Stimulated activated CD4-positive, alpha-beta T cell treated with anti-CD3 and anti-CD28 coated beads, Interleukin-15, amount 100 ng/mL, for 24 hours (primary cell): Measurements from ENCODE around the gene XPA.
"Not testable (repeated sequence)": the region's sequence is repeated elsewhere in the genome, so short reads cannot be mapped to it uniquely, and the experiment has no call there.

ENCODE experiments used
- DNase-seq: peaks from one replicate; pipeline ENCODE4 v3.0.0-alpha.2; 2020

Gene XPA

DNA sequence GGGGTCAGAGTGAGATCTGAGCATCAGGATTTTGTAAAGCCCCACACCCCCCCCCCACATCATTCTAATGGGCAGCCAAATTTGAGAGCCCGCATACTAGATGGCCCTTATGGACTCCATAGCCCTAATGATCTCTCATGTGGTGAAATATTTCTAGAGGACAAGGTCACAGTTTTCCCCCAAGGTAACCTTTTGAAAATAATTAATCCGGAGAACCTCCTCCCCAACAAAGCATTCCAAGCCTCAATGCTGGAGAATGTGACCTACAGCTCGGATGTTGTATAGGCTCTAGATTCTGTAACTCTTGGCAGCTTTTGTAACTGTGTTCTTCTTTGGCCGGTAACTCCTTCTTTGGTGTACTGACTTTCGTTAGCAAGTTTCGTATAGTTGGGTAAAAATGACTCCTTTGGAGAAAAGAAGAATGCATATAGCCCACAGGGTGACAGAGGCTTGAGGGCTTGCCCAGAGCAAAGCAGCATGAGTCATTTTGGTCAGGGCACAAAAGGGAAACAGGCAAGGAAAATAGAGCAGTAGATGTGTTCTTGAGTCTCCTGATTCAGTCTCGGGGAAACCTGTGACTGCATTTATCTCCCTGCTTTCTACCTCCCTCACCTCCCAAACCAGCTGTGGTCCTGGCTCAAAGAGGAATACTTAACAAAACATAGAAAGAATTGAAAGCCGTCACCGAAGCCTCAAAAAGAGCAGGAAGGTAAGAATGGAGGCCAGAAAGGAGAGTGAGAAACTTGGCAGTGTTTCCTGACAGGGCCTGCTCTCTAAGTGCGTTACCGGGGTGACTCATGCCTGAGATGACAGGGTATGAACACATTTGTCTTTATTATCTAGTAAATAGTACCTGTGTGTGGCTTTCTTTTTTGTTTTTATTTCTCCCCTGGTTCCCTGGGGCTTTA, 6.6 kb upstream of the XPA start:
- DNase-seq, result peak; percentile 49

DNA sequence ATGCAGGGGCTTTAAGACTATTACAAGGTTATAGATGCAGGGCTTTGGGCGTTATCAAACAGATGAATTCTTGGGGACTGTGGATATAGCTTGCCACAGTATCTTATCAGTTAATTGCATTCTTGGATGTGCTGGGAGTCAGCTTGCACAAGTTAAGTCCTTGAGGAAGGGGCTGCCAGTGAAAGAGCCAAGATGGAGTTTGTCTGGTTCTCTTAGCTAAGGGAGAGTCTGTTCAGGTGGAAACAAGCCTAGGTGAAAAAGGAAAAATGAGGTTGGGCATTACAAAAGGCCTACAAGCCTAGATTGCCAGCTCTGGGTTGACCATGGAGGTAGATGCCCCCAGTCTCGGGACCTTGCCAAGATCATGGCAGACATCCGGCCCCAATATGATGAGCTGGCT, 2.7 kb upstream of the XPA start:
- DNase-seq, result not testable (repeated sequence)

DNA sequence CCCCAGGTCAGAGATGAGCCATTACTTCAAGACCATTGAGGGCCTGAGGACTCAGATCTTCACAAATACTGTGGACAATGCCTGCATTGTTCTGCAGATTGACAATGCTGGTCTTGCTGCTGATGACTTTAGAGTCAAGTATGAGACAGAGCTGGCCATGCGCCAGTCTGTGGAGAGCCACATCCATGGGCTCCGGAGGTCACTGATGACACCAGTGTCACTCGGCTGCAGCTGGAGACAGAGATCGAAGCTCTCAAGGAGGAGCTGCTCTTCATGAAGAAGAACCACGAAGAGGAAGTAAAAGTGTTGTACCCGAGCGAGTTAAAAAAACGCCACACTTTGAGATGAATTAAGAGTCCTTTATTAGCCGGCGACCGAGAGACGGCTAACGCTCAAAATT, 2.1 kb upstream of the XPA start:
- DNase-seq, result not testable (repeated sequence)

DNA sequence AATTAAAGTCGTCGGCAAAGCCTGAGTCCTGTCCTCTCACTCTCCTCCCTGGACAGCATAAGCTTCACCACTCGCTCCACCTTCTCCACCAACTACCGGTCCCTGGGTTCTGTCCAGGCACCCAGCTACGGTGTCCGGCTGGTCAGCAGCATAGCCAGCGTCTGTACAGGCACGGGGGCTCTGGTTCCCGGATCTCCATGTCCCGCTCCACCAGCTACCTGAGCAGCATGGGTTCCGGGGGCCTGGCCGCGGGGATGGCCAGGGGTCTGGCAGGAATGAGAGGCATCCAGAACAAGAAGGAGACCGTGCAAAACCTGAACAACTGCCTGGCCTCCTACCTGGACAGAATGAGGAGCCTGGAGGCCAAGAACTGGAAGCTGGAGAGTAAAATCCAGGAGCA, 1.7 kb upstream of the XPA start:
- DNase-seq, result no peak

DNA sequence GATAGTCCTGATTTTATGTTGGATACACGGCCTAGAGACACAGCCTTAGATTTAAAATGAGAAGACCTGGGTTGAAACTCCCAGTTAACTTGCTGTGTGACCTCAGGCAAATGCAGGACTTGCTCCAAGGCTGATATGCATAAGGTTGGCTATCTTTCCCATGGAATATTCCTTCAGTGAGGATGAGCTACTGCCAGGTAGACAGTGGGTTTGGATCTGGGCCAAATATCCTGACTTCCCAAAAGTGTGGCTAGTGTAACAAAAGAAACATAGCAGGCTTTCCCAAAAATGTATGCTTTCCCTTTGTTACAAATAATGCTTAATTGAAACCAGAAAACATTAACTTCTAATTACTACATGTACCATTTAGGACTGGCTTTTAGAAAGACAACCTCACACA, 697 bp upstream of the XPA start:
- DNase-seq, result no peak

DNA sequence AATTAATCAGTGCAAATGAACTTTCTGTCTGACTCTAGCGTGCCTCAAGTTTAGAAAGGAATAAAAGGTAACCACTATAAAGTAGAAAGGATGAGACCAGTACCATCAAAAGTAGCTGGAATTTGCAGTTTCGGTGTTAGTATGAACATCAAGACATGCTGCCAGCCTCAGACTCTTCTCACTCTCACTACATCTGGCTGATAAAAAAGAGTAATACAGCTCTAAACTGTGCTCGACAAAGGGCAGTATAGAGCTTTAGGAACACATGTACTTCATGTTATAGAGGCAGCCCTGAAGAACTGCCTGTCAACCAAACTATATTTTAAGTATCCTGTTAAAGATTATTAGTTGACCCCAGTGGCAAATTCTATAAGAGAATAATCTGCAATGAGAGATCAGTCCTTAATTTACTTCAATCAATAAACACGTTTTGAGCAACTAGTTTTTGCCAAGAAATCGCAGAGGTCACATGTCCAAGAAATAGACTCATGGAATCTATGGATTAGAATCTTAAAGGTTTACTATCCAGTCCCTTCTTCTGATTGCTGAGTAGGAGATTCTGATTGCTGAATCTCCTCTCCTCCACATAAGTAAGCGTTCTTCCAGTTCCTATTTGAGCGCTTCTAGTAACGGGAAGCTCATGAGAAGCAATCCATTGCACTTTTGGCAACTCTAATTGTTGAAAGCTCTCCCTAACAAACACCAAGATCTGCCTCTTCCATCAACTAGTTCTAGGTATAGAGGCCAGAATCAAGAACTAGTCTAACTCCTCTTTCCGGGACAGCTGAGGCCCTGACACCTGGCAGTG, 941 bp downstream of the XPA start:
- DNase-seq, result no peak

DNA sequence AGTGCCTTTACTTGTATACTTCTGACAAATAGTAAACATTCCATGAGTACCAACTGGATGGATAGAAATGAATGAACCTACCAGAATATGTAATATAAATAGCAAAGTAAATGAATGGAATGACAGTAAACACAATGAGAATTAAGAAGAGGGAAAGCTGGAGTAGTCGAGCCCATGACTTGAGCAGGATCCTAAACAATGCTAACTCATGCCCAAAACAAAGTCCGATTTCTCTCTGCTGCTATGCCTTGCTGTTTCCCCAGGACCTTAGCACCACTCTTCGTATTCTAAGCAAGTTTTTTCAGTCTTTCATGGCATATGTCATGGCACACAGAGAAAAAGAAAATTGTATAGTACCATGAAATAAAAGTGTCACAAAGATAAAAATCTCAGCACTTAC, 1.8 kb downstream of the XPA start:
- DNase-seq, result no peak

DNA sequence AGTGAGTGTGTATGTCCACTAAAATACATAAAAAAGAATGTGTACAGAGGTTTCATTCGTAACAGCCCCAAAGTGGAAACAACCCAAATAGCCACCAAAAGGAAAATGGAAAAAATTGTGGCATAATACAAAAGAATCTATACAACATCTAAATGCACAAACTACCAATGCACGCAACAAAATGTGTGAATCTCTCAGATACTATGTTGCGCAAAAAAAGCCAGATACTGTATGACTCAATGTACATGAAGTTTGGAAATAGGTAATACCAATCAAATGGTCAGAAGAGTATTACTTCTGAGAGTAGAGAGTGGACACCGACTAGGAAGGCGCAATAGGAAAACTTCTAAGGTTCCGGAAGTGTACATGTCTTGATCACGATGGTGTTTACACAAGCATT, 2.4 kb downstream of the XPA start:
- no peak for DNase-seq

DNA sequence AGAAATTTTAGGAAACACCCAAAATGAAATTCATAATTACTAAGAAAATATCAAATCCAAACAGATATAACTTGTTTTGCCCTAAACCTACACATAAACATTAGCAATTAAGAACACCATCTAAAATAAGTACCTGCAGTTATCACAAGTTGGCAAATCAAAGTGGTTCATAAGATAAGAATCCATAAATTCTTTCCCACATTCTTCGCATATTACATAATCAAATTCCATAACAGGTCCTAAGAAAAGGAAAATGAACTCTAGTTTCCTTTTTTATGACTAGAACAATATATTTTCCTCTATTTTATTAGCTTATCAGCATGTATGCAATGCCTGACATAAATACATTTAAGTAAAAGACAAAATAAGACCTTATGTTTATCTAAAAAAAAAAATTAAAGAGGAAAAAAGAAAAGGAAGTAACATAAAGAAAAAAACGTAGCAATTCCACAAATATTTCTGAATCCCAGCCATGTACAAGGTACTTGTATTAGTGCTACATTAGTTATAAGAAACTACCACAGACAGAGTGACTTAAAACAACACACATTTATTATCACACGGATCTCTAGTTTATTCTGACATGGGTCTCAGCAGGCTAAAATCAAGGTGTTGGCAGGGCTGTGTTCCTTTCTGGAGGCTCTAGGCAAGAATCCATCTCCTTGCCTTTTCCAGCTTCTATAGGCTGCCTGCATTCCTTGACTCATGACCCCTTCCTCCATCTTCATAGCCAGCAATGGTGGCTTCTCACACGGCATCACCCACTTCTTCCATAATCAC, 7.5 kb downstream of the XPA start:
- no peak for DNase-seq

DNA sequence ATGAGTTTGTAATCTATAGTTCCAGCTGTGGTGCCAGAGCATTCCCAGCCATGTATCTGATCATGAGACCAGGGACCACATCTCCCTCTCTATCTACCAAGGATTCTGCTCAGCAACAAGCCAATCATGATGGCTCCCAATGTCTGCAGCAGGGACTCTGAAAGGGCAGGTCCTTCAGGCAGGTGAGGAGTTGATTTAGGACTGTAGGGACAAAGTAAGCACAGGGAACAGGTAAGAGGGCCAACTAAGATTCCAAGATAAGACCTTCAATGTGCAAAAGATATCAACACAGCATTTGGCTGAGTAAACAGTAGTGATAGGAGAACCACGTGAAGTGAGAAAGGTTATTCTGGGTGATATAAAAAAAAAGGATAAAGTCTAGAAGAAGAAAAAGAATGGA, 8.5 kb downstream of the XPA start:
- DNase-seq, result no peak

DNA sequence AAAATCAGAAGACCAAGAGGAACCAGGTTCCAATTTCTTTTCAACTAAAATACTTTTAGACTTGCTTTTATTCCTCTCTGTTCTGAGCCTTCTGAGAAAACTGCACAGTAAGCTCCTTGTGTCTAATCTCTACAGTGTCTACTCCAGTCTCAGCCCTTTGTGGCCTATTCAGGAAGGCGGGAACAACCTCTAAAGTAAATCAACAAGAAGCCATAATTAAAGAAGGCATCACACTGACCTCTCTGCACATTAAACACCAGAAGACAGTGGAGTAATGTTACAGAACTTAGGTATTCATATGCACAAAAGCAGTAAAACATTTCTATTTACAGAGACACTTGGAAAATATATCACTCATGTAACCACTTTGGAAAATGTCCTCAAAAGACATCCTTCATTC, 14.9 kb downstream of the XPA start:
- DNase-seq, result no peak

DNA sequence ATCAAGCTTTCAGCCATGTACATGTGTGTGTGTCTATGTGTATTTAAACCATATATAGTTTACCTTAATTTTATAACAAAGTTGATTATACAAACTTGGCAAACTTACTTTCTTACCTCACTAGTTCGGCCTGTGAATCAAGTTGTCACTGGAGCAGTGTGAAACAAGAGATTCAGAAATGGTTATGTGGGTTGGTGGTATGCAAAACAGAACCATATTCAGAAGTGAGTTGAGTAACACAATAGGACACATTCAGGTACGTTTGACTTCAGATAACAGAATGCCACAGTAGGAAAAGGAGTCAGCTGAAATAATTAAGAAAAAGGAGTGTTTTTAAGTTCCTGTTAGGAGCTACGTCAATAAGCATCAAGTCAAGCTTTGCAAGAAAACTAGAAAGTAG, 21.5 kb downstream of the XPA start:
- DNase-seq, result no peak

DNA sequence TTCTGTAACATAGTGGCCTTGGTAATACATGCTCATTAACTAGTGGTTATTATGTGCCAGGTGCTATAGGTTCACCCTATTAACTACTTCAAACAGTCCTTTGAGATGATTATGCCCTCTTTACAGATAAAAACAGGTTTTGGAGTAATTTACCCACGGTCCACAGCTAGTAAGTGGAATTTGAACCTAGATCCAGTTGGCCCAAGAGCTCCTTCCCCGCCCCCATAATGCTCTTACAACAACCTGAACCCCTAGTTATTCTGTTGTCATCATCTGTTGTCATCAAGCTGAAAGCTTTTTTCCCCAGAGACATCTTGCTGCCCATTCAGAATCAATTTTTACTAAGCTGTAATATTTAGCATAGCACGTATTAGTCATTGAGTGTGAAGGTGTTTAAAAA, 23.2 kb downstream of the XPA start:
- no peak for DNase-seq

DNA sequence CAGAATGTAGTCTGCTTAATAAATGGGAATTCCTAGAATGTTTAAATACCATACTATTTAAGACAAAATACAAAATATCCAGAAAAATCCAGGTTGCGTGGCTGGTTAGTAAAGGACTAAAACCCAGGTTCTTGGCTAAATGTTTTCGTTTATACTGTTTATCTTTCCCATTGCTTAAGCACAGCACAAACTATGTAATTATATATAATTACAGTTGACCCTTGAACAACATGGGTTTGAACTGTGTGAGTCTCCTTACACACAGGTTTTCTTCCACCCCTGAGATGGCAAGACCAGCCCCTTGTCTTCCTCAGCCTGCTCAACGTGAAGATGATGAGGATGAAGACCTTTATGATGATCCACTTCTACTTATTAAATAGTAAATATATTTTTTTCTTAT, 24.7 kb downstream of the XPA start:
- DNase-seq, result no peak

DNA sequence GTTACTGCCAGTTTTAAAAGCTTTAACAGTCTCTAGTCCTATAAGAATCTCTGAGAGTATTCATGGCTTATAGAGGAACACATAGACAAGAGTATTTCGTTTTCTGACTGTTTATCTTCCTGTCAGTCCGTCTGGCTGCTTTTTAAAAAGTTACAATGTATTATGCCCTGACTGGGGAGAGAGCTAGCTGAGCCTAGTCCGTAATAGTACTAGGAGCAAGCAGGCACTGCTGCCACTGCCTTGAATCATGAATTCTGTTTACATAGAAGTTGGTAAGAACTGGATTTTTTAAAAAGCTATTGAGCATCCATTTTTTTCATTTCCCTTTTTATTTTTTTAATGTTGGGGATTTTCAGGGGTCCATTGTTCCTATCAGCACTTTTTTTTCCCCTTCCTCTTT, 26.6 kb downstream of the XPA start:
- DNase-seq, result no peak

DNA sequence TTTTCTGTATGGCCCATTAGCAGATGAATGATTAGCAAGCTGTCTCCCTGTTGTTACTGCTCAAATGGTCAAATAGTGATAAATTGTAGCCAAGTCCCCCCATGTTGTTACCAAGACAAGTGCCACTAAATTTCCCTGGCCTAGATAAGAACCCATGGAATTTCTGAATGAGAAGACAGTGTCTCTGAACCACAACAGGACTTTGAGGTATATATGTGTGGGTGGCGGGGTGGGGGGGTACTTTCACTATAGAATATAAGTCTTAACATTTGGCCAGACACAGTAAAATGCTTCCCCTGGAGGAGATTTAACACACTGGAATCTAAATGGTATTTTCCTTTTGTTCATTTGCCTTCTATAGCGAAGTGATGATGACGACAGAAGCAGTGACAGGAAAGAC, 28.7 kb downstream of the XPA start:
- peak; percentile 50 for DNase-seq

DNA sequence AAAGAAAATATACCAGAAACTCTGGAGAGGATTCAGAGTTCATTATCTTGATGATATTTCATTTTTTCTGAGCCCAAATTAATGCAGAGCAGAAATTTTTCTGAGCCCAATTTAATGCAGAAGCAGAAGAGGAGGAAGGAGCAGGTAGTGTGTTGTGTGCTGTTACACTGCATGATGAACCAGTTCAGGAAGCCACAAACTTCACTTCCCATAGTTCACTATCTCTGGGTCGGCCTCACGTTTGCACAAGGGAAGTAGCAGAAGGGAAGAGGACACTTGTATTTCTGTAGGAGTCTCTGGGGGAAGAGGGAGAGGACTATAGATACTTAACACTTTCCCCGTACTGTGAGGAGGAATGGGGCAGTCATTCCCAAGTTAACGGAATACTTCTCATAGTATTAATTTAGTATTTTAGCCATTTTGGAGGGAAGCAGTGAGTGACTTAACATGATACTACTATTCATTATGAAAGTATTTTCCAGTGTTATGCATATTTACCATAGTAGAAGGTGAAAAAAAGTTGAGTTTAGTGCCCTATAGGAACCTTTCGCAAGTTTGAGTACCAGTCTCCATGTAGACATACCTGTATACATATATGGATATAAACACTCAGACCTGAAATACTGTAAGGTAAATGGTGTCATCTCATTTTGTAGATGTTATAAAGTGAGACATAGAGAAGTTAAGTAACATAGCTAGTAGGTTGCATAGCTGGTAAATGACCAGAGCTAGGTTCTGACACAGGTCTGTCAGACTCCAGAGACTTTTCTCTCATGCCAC, 30.0 kb downstream of the XPA start:
- no peak for DNase-seq

DNA sequence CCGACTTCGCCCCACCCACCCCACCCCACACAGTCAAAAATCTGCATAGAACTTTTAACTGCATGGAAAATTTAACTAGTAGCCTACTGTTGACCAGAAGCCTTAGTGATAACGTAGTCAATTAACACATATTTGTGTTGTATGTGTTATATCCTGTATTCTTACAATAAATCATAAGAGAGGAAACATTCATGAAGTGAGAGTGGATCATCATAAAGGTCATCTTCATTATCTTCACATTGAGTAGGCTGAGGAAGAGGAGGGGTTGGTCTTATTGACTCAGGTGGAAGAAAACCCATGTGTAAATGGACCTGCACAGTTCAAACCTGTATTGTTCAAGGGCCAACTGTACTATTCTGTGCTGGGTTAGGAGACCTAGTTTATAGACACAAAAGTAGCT, 31.4 kb downstream of the XPA start:
- no peak for DNase-seq

DNA sequence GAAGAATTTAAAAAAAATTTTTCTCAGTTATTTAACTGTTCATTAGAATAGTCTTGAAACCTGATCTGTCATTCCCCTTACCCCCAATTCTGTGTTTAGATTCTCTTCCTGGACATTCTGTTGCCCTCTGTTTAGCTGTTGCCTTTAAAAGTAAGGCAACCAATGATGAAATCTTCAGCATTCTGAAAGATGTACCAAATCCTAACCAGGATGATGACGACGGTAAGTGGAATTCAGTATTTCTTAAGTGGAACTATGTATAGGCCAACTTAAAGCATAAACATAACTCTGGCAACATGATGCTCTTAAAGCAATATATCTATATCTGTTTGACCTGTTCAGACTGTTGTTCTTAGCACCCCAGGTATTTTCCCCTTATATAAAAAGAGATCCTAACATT, 36.3 kb downstream of the XPA start:
- DNase-seq, result no peak

DNA sequence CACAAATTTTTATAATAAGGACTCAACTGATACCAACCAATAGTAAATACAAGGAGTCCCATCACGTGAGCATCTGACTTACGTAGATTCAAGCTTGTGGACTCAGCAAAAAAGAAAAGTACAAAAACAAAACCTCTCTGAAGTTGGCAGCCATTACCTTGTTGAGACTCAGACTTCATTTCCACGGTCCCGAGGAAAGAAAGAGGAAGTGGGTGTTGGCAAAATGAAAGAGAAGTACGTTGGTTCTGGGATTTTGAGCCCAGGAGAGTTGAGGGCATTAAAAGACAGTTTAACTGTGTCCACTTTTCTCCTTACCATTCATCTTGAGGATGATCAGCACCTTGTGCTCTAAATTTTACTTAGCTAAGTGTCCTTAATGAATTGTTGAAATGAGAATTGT, 36.8 kb downstream of the XPA start:
- no peak for DNase-seq

DNA sequence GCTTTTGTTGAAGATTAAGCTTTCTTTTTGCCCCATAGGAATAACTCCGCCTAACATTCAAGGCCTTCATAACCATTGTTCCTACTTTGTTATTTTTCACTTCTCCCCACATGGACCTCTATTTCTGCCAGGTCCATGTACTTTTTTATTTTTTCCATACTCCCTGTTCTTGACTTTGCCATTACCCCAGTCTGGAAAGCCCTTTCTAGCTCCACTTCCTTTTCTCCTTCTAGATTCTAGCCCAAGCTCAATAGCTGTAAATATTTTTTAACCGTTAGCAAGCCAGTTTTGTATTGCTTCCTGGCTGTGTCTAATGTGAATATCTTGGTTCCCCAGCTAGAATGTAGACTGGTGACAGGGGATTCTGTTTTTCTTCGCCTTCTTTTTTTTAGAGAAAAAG, 37.4 kb downstream of the XPA start:
- DNase-seq, result no peak

DNA sequence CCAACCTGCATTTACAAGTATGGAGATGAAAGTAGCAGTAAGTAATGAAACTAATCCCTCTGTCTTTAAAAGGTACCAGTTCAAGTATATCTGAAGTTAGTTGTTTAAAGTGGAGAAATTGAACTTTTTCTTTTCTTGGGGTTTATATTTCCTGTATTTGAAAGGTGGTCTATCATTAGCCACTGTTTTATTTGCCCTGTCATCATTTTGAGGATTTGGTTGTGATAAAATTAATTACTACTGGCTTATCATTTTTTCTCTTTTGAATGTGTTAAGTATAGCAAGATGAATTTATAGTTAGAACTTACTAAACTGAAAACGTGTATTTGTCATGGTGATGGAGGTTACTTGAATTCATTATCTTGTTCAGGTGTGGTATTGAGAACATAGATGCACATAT, 38.4 kb downstream of the XPA start:
- DNase-seq, result no peak

DNA sequence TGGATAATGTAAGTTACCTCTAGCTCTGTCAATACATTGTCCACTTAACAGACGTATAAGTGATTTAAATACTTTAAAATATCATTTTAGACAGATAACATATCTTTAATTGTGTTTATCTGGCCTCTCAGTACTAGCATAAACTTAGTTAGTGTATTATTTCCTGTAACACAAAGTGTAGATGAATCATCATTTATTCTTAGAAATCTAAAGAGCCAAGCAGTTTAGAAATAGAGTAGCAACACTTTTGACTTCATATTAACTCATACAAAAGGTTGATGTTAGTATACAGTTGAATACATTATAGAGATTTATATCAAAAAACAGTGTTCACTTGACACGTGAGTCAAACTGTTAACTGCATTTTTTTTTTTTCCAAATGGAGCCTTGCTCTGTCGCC, 45.5 kb downstream of the XPA start:
- no peak for DNase-seq
